GM18951 (cell line): ENCODE data around the gene ASB18.

Experiments used
- POLR2A ChIP-seq: IDR thresholded peaks from 4 replicates; pipeline ENCODE4 v1.6.1; 2011; ENCODE audit warnings: mild to moderate bottlenecking; ENCODE audit not compliant: insufficient read length, insufficient read depth; ENCODE audit errors: extremely low read depth
- in situ Hi-C: fragments of 300-500 bp; cut with MboI; formaldehyde crosslinking; loops from one replicate; pipeline ENCODE4 v1.12.0; 2022; ENCODE audit warnings: low sequenced_read_pairs, mixed read lengths, inconsistent platforms; ENCODE audit not compliant: unreplicated experiment

Gene ASB18

GRCh38 chr2:236244256-236244655 is 19.9 kb downstream of the ASB18 start:
- in situ Hi-C loops, result no loop called here
- TF ChIP-seq POLR2A, result no peak

GRCh38 chr2:236242057-236242495 is 22.1 kb downstream of the ASB18 start:
- in situ Hi-C loops, result no loop called here
- TF ChIP-seq POLR2A, result no peak

- in situ Hi-C loops, result no loop called here
- TF ChIP-seq POLR2A, result no peak
These were observed 22.8 kb downstream of the ASB18 start for GRCh38 chr2:236241181-236242056.

GRCh38 chr2:236240228-236240990 is 23.8 kb downstream of the ASB18 start:
- no peak for TF ChIP-seq POLR2A
- in situ Hi-C loops, result no loop called here

- TF ChIP-seq POLR2A, result no peak
- in situ Hi-C loops, result no loop called here
These were observed 24.7 kb downstream of the ASB18 start for GRCh38 chr2:236239276-236240065.

GRCh38 chr2:236238751-236239150 is 25.5 kb downstream of the ASB18 start:
- TF ChIP-seq POLR2A, result no peak
- in situ Hi-C loops, result no loop called here

GRCh38 chr2:236237468-236238190 is 26.6 kb downstream of the ASB18 start:
- in situ Hi-C loops, result no loop called here
- TF ChIP-seq POLR2A, result no peak

GRCh38 chr2:236236559-236237452 is 27.4 kb downstream of the ASB18 start:
- in situ Hi-C loops, result no loop called here
- no peak for TF ChIP-seq POLR2A

GRCh38 chr2:236229186-236229585 is 35.0 kb downstream of the ASB18 start:
- TF ChIP-seq POLR2A, result no peak
- in situ Hi-C loops, result no loop called here

GRCh38 chr2:236223675-236224074 is 40.5 kb downstream of the ASB18 start:
- no peak for TF ChIP-seq POLR2A
- in situ Hi-C loops, result no loop called here

GRCh38 chr2:236221798-236222197 is 42.4 kb downstream of the ASB18 start:
- in situ Hi-C loops, result no loop called here
- no peak for TF ChIP-seq POLR2A

- in situ Hi-C loops, result no loop called here
- TF ChIP-seq POLR2A, result no peak
These were observed 44.8 kb downstream of the ASB18 start for GRCh38 chr2:236219411-236219810.
